GM18498 (cell line): ENCODE measurements around the gene ITSN1.
"Not testable (repeated sequence)": the region's sequence is repeated elsewhere in the genome, so short reads cannot be mapped to it uniquely, and the experiment has no call there.

Experiments used
- ATAC-seq: cut with Tn5 transposase; IDR thresholded peaks from one replicate; pipeline ENCODE4 v1.9.1; 2021; ENCODE audit warnings: mild to moderate bottlenecking, moderate library complexity; ENCODE audit not compliant: unreplicated experiment

Gene ITSN1

DNA sequence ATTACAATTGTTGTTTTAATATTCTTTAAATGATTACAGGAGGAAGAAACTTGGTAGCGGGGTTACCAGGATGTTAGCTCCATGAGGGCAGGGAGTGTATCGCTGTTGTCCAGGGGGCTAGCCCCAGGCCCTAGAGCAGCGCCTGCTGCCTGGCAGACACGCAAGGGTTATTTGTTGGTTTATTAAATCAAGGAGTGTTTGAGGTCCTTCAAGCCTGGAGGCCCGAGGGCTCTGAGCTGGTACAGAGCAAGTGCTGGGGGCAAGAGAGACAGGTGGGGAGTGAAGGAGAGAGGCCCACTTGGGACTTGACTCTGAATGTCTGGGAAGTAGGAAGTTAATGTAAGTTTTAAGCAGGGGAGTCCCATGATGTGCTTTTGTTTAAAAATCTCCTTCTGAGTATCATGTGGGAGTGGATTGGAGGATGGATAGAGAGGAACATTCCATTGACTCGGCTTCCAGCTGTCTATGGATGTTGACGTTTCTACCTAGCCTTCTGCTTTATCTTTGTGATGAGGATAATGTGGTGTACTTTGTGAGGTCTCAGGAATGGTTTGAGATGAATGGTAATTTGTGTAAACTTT is 8.7 kb downstream of the ITSN1 start:
- no peak for ATAC-seq

DNA sequence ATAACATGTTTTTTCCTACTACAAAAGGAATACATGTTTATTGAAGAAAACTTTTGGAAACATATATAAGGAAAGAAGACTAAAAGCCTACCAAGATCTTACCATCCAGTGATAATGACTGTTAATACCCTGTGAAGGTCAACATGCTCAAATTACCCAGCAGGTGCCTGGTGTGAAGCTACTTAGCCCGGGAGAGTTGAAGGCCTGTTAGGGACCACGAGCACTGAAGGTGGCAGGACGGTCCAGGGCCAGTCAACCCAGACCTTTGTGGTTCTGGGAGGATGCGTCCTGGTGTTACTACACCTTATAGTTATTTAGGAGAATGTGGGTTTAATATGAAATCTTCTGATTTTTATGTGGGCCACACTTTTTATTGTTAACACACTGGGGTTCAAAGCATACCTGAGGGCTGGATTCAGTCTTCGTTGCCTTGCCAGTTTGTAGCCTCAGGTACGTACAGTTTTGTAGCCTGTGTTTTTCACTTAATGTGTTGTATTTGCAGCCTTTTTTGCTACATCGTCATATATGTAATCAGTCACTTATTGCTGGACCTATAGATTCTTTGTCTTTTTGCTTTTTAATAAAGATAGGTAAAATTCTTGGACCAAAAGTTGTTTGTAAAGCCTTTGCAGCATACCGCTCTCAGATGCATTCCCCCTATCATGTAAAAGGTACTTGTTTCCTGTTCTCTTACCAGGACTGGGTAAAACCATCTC is 9.8 kb downstream of the ITSN1 start:
- no peak for ATAC-seq

DNA sequence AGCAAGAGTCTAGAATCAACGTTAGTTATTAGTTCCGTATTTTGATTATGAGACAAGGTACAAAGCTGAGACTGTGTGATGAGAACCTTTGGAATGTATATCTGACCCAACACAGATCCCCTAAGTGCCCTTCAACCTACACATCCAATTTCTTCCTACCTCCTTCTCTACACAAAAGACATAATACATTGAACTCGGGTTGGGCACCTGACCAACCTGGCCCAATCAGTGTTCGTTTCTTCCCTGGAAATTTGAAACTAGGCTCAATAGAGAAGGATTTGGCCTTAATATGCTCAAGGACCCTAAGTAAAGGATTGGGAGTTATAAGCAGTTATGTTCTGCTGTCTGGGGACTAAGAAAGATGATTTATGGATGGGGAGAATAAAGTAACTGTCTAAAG is 12.1 kb downstream of the ITSN1 start:
- no peak for ATAC-seq

DNA sequence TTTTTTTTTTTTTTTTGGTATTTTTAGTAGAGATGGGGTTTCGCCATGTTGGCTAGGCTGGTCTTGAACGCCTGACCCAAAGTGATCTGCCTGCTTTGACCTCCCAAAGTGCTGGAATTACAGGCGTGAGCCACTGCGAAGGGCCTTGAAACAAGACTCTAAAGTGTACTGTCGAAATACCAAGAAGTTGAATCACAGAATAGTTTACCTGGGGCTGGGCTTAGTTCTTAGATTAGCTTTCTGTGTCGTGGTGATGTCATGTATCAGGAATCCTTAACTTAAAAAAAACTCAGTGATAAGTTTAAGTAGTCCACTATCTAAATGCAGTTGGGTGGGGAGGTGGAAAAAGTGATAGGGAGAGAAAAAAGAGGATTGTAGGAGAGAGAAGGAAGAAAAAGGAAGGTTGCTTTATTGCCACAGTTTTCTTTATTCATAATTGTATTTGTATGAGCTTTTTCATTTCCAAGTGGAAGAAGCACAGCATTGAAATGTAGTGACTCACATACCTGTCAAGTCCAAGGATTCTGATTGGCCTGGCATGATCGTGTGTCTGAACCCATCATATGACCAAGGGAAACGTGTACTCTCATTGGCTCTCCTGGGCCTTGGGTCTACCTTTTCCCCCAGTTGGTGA is 13.4 kb downstream of the ITSN1 start:
- no peak for ATAC-seq

DNA sequence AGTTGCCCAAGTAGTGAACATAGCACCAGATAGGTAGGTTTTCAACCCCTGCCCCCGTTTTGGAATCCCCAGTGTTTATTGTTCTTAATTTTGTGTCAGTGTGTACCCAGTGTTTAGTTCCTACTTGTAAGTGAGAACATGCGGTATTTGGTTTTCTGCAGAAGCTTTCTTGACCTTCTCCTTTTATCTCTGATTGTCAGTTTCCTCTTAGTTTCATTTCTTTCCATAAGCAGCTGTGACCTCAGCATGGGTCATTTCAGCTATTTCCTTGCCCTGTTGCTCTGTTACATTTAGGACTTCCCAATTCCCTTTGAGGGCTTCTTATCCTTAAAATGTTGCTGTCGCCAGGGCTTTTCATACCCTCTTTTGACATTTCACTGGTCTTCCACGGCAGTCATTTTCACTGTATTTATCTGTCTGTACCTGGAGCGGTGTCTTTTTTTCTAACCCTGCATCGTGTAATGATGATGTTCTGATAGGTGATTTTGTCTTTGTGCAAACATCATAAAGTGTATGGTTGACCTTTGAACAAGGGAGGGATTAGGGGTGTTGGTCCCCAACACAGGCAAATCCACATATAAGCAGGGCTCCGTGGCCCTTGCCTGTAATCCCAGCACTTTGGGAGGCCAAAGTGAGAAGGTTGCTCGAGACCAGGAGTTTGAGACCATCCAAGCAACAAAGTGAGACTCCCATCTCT is 15.0 kb downstream of the ITSN1 start:
- ATAC-seq = no peak

DNA sequence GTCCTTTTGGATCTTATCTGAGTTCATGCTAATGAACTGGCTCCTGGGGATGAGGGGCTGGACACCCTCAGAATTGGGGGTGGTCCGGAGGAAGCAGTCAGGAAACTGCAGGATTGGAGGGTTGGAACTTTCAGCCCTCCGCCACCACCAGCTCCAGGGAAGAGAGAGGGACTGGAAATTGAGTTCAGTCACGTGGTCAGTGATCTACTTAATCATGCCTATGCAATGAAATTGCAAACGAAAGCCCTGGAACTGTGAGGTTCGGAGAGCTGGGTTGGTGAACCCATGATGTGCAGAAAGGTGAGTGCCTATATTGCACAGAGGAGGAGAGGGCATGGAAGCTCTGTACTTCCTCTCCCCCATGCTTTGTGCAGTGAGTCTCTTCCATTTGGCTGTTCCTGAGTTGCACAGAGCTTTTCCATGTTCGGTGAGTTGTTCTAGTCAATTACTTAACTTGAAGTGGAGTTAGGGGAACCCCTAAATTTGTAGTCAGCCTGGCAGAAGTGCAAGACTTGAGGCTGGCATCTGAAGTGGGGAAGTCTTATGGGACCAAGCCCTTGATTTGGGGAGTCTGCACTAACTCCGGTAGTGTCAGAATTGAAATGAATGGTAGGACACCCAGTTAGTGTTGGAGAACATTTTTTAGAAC is 16.7 kb downstream of the ITSN1 start:
- ATAC-seq = no peak

DNA sequence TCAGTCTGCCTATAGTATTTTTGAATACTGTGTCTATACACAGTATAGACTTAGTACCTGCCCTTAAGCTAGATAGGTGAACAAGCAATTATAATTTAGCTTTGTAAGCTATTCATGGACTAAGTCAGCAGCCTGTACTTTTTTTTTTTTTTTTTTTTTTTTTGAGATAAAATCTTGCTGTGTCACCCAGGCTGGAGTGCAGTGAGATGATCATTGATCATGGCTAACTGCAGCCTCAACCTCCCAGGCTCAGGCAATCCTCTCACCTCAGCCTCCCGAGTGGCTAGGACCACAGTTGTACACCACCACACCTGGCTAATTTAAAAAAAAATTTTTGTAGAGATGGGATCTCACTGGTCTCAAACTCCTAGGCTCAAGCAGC is 17.3 kb downstream of the ITSN1 start:
- ATAC-seq = no peak

DNA sequence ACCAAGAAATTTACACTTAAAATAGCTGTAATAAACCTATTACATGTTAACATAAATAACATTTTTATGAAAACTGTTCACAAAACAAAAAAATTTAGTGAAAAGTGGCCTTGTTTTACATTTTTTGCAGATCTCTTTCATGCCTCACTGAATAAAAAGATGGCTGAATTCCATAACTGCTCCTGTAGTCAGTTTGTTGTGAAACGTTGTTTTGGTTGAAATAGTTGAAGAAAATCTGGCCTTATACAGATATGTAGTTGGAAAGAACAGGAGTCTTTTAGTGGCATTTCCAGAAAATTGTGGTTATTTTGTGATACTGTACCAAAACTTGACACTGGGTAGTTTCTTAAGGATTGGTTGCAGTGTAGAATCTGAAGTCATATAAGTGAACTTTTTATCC is 18.1 kb downstream of the ITSN1 start:
- ATAC-seq = no peak

DNA sequence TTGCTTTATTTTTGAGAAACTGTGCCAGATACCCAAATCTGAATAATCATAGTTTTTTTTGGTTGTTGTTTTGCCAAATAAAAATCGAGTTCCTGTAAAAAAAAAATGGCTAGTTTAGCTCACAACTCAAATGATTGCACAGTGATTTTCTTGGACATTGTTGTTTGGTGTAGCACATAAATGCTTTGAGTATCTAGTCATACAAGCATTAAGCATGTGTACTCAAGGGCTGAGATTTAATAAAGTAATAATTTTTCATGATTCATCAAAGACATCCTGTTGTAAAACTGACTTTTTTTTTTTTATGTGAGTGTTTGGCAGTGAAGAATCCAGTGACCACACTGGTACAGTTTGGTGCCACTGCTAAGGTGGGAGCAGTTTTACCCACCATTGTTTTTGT is 18.8 kb downstream of the ITSN1 start:
- ATAC-seq = no peak

DNA sequence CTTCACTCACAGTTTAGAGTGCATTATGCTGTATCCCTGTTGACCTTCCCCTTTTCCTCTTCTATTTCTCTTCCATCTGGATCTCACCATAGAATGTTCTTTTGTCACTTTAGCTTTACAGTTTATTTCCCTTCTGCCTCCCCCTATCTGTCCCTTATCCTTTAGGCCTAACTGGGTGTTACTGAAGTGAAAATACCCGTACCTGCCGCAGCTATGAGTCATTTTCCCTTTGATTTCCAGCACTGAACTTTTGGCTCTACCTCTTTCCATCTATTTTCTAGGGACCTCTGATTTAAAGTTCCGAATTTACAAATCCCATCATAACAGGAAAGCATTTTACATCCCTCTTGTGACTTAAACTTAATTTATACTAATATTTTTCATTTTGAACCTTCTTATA is 19.7 kb downstream of the ITSN1 start:
- no peak for ATAC-seq

DNA sequence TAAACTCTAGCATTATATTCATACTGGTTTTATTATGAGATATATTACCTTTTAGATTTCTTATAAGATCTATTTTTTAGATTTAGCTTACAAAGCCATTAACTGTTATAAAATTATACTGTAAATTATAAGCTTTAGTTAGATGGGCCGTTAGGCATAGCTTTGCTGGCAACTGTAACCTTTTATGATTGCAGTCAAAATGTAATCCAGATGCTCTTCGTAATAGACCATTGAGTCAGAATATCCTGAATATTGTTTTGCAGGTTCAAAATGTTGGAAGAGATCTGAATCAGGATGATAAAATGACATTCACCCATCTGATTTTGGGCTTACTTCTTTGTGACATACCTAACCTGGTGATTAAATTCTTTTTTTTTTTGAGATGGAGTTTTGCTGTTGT is 20.9 kb downstream of the ITSN1 start:
- no peak for ATAC-seq

DNA sequence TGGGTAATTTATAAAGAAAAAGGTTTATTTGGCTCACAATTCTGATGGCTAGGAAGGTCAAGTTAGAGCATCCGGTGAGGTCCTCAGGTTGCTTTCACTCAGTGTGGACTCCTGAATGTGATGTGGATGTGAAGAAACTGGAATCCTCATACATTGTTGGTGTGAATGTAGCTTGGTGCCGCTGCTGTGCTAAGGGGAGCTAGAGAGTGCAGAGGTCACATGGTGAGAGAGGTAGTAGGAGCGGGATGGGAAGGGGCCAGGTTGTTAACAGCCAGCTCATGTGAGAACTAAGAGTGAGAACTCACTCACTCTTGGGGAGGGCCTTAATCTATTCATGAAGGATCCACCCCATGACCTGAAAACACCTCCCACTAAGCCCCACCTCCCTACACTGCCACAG is 21.8 kb downstream of the ITSN1 start:
- ATAC-seq = no peak

DNA sequence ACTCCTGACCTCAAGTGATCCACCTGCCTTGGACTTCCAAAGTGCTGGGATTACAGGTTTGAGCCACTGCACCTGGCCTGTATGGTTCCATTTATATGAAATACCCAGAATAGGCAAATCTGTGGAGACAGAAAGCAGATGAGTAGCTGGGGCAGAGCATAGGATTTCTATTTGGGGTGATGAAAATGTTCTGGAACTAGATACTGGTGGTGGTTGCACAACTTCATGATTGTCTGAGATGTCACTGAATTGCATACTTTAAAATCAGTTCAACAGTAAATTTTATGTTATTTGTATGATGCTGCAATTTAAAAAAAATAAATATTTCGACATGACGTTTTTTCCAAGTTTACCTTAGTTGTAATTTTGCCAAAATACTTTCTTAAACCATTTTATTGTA is 23.9 kb downstream of the ITSN1 start:
- no peak for ATAC-seq

DNA sequence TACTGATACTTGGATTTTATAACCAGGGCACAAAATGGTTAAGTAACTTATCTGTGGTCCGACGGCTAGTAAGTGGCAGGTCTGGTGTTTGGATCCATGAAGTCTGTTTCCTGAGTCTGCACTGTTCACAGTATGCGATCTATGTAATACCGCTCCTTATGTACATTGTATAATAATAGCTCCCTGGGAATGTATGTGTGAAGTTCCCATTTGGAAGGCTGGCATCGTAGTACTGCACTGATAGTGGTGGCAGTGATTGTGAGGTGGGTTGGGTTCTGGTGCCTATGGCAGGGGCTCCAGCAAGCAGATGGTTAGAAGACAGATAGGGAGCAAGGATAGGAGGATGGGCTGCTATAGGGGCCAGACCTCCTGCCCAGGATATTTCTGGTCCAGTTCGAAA is 25.3 kb downstream of the ITSN1 start:
- ATAC-seq = no peak

DNA sequence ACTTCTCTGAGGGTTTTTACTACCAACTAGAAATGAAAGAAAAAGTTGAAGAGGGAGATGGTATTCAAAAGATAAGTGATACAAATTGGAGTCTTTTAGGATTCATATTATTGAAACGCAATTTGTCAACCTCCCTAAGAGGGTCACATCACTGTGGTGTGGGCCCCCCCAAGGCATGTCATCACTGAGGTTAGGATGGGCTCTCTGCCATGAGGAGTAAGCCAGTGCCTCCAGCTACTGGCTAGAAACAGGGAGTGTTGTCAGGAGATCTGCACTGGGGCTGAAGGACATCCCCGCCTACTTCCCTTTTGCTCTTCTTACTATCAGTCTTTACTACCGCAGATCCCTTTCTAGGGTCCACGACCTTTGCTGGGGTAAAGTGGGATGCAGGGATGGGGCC is 25.9 kb downstream of the ITSN1 start:
- no peak for ATAC-seq

DNA sequence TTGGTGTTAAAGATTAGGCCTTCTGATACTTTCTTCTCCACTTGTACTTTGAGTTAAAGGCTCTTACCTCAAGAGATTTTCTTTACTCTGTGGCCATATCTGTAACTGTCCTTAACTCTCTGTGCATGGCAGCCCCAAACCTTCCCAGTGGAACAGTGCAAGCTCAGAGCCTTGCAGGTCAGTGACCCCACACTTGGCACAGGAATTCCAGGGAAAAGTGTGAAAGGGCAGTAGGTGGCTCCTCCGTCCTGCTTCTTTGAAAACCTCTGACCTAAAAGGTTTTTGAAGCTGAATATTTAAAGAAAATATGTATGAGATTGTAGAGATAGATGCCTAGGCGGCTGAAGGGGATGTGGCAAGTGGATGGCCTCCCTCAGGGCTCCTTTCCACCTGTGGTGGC is 26.3 kb downstream of the ITSN1 start:
- ATAC-seq = no peak

DNA sequence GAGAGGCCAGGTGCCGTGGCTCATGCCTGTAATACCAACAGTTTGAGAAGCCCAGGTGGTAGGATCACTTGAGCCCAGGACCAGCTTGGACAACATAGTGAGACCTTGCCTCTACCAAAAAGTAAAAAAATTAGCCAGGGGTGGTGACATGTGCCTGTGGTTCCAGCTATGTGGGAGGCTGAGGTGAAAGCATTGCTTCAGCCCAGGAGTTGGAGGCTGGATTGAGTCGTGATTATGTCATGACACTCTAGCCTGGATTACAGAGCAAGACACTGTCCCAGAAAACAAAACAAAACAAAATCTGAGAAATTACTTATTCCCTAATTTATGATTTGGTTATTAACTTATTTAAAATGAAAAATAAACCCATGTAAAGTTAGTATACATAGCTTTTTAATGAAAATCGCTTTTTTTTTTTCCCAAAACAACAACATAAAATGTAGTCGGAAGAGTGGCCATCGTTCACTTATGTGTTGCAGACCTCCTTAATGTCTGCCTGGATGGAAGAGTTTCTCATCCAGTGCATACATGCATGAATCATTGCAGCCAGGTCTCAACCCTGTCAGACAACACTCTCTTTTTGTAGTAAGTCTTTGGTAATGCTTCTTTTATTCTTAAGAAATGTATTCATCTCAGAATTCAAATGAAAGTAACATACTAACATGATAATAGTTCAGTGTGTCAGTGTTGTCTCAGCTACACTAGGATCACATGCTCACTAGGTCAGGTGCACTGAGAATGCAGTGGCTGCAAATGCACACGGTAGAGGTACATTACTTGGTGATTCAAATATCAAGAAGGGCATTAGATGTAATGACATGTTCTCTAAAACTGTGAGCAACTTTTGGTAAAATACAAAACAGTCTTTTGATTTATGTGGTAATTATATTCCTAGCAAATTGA is 28.0 kb downstream of the ITSN1 start:
- no peak for ATAC-seq

DNA sequence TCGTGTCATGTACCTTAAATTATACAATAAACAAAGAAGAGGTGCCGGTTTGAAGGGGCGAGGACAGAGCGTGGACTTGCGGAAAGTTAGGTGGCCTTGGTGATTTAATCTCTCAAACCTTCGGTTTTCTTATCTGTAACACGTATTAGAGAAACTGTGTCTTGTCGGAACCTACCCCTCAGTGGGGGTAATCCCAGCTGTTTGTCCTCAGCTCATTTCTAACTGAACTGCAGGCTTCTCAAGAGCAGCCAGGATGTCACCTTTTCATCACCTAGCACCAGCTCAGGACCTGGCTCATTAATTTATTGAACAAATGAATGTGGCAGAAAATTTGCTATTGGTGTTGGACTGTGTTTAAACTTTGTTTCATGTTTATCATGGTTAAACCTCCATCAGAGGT is 31.2 kb downstream of the ITSN1 start:
- ATAC-seq = no peak

DNA sequence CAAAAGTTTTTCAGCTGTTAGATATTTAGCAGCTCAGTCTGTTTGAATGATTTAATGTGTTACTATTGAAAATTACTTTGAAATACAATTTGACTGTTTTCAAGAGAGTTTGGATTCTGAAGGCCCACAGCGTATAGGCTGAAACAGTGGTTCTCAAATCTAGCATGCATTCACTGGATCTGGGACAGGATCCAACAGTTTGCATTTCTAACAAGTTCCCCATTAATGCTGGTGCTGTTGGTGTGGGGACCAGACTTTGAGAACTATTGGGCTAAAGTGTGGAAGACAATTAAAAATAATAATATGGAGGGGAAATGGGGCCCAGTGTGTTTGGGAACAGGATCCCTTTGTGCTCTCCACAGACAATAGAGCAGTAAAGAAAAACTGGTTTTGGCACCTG is 31.9 kb downstream of the ITSN1 start:
- no peak for ATAC-seq

DNA sequence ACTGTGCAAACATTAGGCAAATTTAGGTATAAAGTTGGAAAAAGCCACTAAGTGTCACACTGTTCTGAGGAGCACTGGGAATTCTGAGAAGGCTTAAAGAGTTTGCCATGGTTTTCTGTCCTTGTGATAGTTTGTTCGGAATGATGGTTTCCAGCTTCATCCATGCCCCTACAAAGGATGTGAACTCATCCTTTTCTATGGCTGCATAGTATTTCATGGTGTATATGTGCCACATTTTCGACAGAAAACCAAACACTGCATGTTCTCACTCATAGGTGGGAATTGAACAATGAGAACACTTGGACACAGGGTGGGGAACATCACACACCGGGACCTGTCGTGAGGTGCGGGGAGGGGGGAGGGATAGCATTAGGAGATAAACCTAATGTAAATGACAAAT is 34.4 kb downstream of the ITSN1 start:
- ATAC-seq = not testable (repeated sequence)

DNA sequence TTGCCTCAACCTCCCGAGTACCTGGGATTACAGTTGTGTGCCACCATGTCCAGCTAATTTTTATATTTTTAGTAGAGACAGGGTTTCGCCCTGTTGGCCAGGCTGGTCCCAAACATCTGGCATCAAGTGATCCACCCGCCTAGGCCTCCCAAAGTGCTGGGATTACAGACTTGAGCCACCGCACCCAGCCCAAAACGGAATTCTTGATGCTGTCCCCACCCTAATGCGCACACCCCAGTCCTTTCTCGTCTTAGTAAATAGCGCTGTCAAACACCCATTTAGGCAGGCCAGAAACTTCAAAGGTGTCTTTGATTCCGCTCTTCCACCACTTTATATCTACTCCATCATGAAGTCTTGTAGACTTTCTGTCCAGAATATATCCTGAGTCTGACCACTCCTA is 35.1 kb downstream of the ITSN1 start:
- ATAC-seq = no peak
